HepG2 (cell line): ENCODE data around the gene NMNAT1. TPM values are rescaled to one million over a fixed set of nuclear protein-coding genes. Genes with fewer than 3 reads are reported as not detected.

Experiments used
- KDM3A ChIP-seq: IDR thresholded peaks from 2 replicates; pipeline ENCODE4 v1.6.1; 2018; ENCODE audit warnings: low read depth, missing compliant biosample characterization
- KDM4B ChIP-seq: sonication (generic); formaldehyde crosslinking; IDR thresholded peaks from 2 replicates; pipeline ENCODE4 v1.4.0; 2020; ENCODE audit warnings: missing genetic modification reagents
- ZFP1 ChIP-seq: IDR thresholded peaks from 2 replicates; pipeline ENCODE4 v1.6.1; 2016
- polyA plus RNA-seq, 8 experiments: library from polyadenylated mRNA; depleted of rRNA in 3 of 8; stranded (reverse) in 7 of 8; unstranded in 1 of 8; fragments of >200 nt; fragmentation: Illumina TruSeq in 4 of 8; extraction: Trizol in 4 of 8; gene quantifications; 2 replicates each; pipeline versions ENCODE4 v1.2.1 to v1.2.3, GENCODE V29; 2011 to 2016; ENCODE audit warnings: low read depth in 4 of 8, missing spikeins in 1 of 8, mixed read lengths in 1 of 8; ENCODE audit not compliant: insufficient read depth in 1 of 8
- total RNA-seq, 5 experiments: library from RNA; depleted of rRNA; stranded (reverse); fragments of >200 nt; fragmentation: Illumina TruSeq; extraction: Trizol; gene quantifications; 2 replicates each; pipeline ENCODE4 v1.2.3, GENCODE V29; 2016; ENCODE audit warnings: low read depth in 1 of 5
- TF ChIP-seq, protein P1 (sequence below): sonication (generic); formaldehyde crosslinking; IDR thresholded peaks from 2 replicates; pipeline ENCODE4 v1.9.0; 2021; ENCODE audit warnings: missing genetic modification reagents, borderline replicate concordance
- TF ChIP-seq, protein P2 (sequence below): IDR thresholded peaks from 2 replicates; pipeline ENCODE4 v1.4.0; 2020; ENCODE audit warnings: mild to moderate bottlenecking, missing genetic modification reagents
- TF ChIP-seq, protein P3 (sequence below): sonication (generic); formaldehyde crosslinking; IDR thresholded peaks from 2 replicates; pipeline ENCODE4 v1.4.0; 2020; ENCODE audit warnings: mild to moderate bottlenecking, missing genetic modification reagents

Gene NMNAT1
- total and polyA plus RNA-seq, 2 of the 13 experiments (the other 11 are each of a cell fraction or from before 2014, with no cell fraction given): 5.6 to 12.2 TPM

DNA sequence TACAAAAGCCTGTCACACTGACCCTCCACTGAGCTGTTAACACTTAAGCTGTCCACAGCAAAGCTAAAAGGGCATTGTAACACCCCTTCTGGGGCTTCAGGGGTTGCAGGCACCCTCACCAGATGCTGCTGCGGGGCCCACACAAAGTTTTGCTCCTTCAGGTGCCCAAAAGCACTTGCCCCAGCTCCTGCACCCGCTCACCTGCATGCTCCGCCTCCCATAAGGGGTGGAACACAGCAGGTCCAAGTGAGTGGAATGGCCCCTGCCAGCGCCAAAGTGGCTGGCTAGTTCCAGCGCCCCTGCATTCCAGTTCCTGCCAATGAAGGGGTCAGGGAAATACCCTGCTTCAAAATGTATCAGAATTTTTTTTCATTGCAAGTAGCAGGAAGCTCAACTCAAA is 46.5 kb downstream of the NMNAT1 start (continued):
- TF ChIP-seq, protein P1, sequence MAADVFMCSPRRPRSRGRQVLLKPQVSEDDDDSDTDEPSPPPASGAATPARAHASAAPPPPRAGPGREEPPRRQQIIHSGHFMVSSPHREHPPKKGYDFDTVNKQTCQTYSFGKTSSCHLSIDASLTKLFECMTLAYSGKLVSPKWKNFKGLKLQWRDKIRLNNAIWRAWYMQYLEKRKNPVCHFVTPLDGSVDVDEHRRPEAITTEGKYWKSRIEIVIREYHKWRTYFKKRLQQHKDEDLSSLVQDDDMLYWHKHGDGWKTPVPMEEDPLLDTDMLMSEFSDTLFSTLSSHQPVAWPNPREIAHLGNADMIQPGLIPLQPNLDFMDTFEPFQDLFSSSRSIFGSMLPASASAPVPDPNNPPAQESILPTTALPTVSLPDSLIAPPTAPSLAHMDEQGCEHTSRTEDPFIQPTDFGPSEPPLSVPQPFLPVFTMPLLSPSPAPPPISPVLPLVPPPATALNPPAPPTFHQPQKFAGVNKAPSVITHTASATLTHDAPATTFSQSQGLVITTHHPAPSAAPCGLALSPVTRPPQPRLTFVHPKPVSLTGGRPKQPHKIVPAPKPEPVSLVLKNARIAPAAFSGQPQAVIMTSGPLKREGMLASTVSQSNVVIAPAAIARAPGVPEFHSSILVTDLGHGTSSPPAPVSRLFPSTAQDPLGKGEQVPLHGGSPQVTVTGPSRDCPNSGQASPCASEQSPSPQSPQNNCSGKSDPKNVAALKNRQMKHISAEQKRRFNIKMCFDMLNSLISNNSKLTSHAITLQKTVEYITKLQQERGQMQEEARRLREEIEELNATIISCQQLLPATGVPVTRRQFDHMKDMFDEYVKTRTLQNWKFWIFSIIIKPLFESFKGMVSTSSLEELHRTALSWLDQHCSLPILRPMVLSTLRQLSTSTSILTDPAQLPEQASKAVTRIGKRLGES (CRISPR knock-in tag): no peak
- TF ChIP-seq ZFP1 (CRISPR knock-in tag): no peak
- TF ChIP-seq KDM3A (CRISPR knock-in tag): no peak
- no peak for TF ChIP-seq KDM4B (CRISPR knock-in tag)
- TF ChIP-seq, protein P2, sequence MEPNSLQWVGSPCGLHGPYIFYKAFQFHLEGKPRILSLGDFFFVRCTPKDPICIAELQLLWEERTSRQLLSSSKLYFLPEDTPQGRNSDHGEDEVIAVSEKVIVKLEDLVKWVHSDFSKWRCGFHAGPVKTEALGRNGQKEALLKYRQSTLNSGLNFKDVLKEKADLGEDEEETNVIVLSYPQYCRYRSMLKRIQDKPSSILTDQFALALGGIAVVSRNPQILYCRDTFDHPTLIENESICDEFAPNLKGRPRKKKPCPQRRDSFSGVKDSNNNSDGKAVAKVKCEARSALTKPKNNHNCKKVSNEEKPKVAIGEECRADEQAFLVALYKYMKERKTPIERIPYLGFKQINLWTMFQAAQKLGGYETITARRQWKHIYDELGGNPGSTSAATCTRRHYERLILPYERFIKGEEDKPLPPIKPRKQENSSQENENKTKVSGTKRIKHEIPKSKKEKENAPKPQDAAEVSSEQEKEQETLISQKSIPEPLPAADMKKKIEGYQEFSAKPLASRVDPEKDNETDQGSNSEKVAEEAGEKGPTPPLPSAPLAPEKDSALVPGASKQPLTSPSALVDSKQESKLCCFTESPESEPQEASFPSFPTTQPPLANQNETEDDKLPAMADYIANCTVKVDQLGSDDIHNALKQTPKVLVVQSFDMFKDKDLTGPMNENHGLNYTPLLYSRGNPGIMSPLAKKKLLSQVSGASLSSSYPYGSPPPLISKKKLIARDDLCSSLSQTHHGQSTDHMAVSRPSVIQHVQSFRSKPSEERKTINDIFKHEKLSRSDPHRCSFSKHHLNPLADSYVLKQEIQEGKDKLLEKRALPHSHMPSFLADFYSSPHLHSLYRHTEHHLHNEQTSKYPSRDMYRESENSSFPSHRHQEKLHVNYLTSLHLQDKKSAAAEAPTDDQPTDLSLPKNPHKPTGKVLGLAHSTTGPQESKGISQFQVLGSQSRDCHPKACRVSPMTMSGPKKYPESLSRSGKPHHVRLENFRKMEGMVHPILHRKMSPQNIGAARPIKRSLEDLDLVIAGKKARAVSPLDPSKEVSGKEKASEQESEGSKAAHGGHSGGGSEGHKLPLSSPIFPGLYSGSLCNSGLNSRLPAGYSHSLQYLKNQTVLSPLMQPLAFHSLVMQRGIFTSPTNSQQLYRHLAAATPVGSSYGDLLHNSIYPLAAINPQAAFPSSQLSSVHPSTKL (CRISPR knock-in tag): no peak
- TF ChIP-seq, protein P3, sequence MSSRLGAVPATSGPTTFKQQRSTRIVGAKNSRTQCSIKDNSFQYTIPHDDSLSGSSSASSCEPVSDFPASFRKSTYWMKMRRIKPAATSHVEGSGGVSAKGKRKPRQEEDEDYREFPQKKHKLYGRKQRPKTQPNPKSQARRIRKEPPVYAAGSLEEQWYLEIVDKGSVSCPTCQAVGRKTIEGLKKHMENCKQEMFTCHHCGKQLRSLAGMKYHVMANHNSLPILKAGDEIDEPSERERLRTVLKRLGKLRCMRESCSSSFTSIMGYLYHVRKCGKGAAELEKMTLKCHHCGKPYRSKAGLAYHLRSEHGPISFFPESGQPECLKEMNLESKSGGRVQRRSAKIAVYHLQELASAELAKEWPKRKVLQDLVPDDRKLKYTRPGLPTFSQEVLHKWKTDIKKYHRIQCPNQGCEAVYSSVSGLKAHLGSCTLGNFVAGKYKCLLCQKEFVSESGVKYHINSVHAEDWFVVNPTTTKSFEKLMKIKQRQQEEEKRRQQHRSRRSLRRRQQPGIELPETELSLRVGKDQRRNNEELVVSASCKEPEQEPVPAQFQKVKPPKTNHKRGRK (CRISPR knock-in tag): no peak
